ENCODE measurements around the gene IFT80. TPM values are rescaled to one million over a fixed set of nuclear protein-coding genes. Genes with fewer than 3 reads are reported as not detected.

The IFT80 gene
- polyA plus RNA-seq, 1 of the 3 experiments (the other 2 are of a cell fraction) = 10.5 TPM

DNA sequence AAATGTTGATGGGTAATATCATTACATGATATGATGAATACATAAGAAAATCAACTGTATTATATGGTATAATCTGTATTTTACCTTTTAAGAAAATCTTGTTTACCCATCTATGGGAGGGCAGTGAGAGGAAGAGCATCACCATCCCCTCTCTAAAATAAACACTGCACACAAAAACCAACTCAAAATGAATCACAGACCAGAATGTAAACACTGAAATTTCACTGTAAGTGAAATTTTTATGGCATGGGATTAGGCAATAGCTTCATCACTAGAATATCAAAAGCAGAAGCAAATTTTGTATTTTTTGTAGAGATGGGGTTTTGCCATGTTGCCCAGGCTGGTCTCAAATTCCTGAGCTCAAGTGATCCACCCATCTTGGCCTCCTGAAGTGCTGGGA lies 26.2 kb downstream of the IFT80 start:
- H3K4me1 ChIP-seq (ENCODE audit: control insufficient read depth in 1 of 2, insufficient read depth in 2 of 2, low read depth in 1 of 2, low read length in 1 of 2) = peaks cover 0 to 5% of the 10 kb centered on the region in 2 experiments; a peak in 2 of 4 replicates
- H2AFZ ChIP-seq (ENCODE audit: low read depth) = no peak overlapping the region
- peaks cover 1% of the 10 kb centered on the region; the same call in 1 of the 2 replicates for H3K79me2 ChIP-seq (ENCODE audit: insufficient read depth)
- CTCF ChIA-PET = no interaction called here
- TF ChIP-seq EZH2phosphoT487 (IDR thresholded peaks at IDR 0.05; ENCODE audit: borderline replicate concordance, low read depth) (no peak), POLR2AphosphoS5 (IDR thresholded peaks at IDR 0.05; ENCODE audit: low read depth, low read length) (no peak), FOSL2 (IDR thresholded peaks at IDR 0.05; ENCODE audit: borderline replicate concordance, low read depth) (no peak), GATA2 (CRISPR knock-in tag; IDR thresholded peaks at IDR 0.05) (no peak), NFIC (IDR thresholded peaks at IDR 0.05; ENCODE audit: borderline replicate concordance) (no peak), GABPA (IDR thresholded peaks at IDR 0.05; ENCODE audit: low read depth) (no peak), MEF2A (IDR thresholded peaks at IDR 0.05; ENCODE audit: borderline replicate concordance, low read depth) (no peak), RAD21 (IDR thresholded peaks at IDR 0.05; ENCODE audit: low read length) (no peak), NRF1 (IDR thresholded peaks at IDR 0.05; ENCODE audit: low read depth, low read length) (no peak)
- TF ChIP-seq, protein P1, sequence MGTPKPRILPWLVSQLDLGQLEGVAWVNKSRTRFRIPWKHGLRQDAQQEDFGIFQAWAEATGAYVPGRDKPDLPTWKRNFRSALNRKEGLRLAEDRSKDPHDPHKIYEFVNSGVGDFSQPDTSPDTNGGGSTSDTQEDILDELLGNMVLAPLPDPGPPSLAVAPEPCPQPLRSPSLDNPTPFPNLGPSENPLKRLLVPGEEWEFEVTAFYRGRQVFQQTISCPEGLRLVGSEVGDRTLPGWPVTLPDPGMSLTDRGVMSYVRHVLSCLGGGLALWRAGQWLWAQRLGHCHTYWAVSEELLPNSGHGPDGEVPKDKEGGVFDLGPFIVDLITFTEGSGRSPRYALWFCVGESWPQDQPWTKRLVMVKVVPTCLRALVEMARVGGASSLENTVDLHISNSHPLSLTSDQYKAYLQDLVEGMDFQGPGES (IDR thresholded peaks at IDR 0.05; ENCODE audit: low read depth, low read length) = no peak
- TF ChIP-seq, protein P2, sequence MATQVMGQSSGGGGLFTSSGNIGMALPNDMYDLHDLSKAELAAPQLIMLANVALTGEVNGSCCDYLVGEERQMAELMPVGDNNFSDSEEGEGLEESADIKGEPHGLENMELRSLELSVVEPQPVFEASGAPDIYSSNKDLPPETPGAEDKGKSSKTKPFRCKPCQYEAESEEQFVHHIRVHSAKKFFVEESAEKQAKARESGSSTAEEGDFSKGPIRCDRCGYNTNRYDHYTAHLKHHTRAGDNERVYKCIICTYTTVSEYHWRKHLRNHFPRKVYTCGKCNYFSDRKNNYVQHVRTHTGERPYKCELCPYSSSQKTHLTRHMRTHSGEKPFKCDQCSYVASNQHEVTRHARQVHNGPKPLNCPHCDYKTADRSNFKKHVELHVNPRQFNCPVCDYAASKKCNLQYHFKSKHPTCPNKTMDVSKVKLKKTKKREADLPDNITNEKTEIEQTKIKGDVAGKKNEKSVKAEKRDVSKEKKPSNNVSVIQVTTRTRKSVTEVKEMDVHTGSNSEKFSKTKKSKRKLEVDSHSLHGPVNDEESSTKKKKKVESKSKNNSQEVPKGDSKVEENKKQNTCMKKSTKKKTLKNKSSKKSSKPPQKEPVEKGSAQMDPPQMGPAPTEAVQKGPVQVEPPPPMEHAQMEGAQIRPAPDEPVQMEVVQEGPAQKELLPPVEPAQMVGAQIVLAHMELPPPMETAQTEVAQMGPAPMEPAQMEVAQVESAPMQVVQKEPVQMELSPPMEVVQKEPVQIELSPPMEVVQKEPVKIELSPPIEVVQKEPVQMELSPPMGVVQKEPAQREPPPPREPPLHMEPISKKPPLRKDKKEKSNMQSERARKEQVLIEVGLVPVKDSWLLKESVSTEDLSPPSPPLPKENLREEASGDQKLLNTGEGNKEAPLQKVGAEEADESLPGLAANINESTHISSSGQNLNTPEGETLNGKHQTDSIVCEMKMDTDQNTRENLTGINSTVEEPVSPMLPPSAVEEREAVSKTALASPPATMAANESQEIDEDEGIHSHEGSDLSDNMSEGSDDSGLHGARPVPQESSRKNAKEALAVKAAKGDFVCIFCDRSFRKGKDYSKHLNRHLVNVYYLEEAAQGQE (IDR thresholded peaks at IDR 0.05; ENCODE audit: low read depth, low read length) = no peak
- TF ChIP-seq, protein P3, sequence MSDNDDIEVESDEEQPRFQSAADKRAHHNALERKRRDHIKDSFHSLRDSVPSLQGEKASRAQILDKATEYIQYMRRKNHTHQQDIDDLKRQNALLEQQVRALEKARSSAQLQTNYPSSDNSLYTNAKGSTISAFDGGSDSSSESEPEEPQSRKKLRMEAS (IDR thresholded peaks at IDR 0.05; ENCODE audit: low read depth) = no peak
- TF ChIP-seq, protein P4, sequence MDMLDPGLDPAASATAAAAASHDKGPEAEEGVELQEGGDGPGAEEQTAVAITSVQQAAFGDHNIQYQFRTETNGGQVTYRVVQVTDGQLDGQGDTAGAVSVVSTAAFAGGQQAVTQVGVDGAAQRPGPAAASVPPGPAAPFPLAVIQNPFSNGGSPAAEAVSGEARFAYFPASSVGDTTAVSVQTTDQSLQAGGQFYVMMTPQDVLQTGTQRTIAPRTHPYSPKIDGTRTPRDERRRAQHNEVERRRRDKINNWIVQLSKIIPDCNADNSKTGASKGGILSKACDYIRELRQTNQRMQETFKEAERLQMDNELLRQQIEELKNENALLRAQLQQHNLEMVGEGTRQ (IDR thresholded peaks at IDR 0.05; ENCODE audit: borderline replicate concordance, low read depth, low read length) = no peak
- peaks cover 34 to 49% of the 10 kb centered on the region in 2 experiments for H3K36me3 ChIP-seq (replicated peaks in 1 of 2; ENCODE audit: control insufficient read depth in 1 of 2, insufficient read depth in 2 of 2, low read length in 1 of 2)
- H3F3A ChIP-seq (replicated peaks; ENCODE audit: insufficient read depth) = peaks cover 12% of the 10 kb centered on the region
- no peak overlapping the region for H3K9ac ChIP-seq
- H3K4me2 ChIP-seq = no peak overlapping the region
- H3K9me3 ChIP-seq = no peaks in the 10 kb centered on the region
- H3K27me3 ChIP-seq (ENCODE audit: insufficient read depth) = no peaks in the 10 kb centered on the region
- no peak for DNase-seq
- POLR2A ChIA-PET = no interaction called here
- H3K4me3 ChIP-seq (ENCODE audit: low read depth in 2 of 2, low read length in 1 of 2) = no peak overlapping the region
- H4K20me1 ChIP-seq (ENCODE audit: insufficient read depth) = no peaks in the 10 kb centered on the region
- no peaks in the 10 kb centered on the region for H3K9me2 ChIP-seq
- no peak overlapping the region for H3K27ac ChIP-seq (ENCODE audit: low read depth in 2 of 2, low read length in 1 of 2)
